HEK293 (cell line): Measurements from ENCODE around the gene KCNJ9.

Experiments
- CTCF ChIA-PET: fragments of 350-600 bp; formaldehyde crosslinking; extraction: SDS; loops from one replicate; lab custom pipeline; 2021; ENCODE audit warnings: antibody characterized with exemption; lab: Yijun Ruan, JAX
- POLR2A ChIA-PET: fragments of 300-600 bp; formaldehyde crosslinking; extraction: SDS; loops from one replicate; lab custom pipeline; 2020; ENCODE audit warnings: antibody characterized with exemption, inconsistent platforms; lab: Yijun Ruan, JAX
- H3K27ac ChIP-seq: fragments of 200-500 bp; sonication (Bioruptor generic); 2 replicates; pipeline ENCODE4 v1.5.1; 2014; ENCODE audit warnings: low read depth, low read length, control low read depth, inconsistent platforms; ENCODE audit errors: extremely low read depth
- H3K36me3 ChIP-seq, 2 experiments: fragments of 200-500 bp in 1 of 2; sonication (Bioruptor generic) in 1 of 2; 1 replicate in 1 of 2; 2 replicates in 1 of 2; pipeline ENCODE4 v1.5.1; 2014 to 2017; ENCODE audit warnings: inconsistent platforms in 2 of 2, low read length in 2 of 2; ENCODE audit not compliant: control insufficient read depth in 2 of 2, insufficient read depth in 1 of 2
- H3K4me1 ChIP-seq: fragments of 200-500 bp; sonication (Bioruptor generic); 2 replicates; pipeline ENCODE4 v1.5.1; 2014; ENCODE audit warnings: mild to moderate bottlenecking, low read length, inconsistent platforms; ENCODE audit not compliant: control insufficient read depth, insufficient read depth
- H3K4me3 ChIP-seq: 2 replicates; pipeline ENCODE4 v1.5.1; 2011; ENCODE audit warnings: low read depth, mild to moderate bottlenecking, control low read depth, low read length, moderate library complexity
- H3K9me3 ChIP-seq: fragments of 200-500 bp; sonication (Bioruptor generic); 2 replicates; pipeline ENCODE4 v1.5.1; 2014; ENCODE audit warnings: low read depth, low read length, inconsistent platforms; ENCODE audit not compliant: control insufficient read depth, insufficient read depth
- OSR2 ChIP-seq: fragments of 450-650 bp; formaldehyde crosslinking; IDR thresholded peaks from 2 replicates; pipeline ENCODE4 v1.5.1; 2016; ENCODE audit warnings: missing biosample characterization, missing genetic modification characterization
- PRDM10 ChIP-seq: fragments of 450-650 bp; formaldehyde crosslinking; IDR thresholded peaks from 2 replicates; pipeline ENCODE4 v1.5.1; 2016; ENCODE audit warnings: missing biosample characterization, missing genetic modification characterization
- SP7 ChIP-seq: fragments of 450-650 bp; formaldehyde crosslinking; IDR thresholded peaks from 2 replicates; pipeline ENCODE4 v1.5.1; 2016; ENCODE audit warnings: missing biosample characterization, missing genetic modification characterization
- ZBTB26 ChIP-seq: fragments of 450-650 bp; formaldehyde crosslinking; optimal IDR thresholded peaks from 2 replicates; pipeline ENCODE3; 2016; ENCODE audit warnings: missing biosample characterization, mild to moderate bottlenecking, missing genetic modification characterization
- ZBTB48 ChIP-seq: fragments of 450-650 bp; formaldehyde crosslinking; IDR thresholded peaks from 2 replicates; pipeline ENCODE4 v1.5.1; 2016; ENCODE audit warnings: missing biosample characterization, missing genetic modification characterization
- ZFP3 ChIP-seq: fragments of 450-650 bp; formaldehyde crosslinking; IDR thresholded peaks from 2 replicates; pipeline ENCODE4 v1.5.1; 2016; ENCODE audit warnings: low read depth, missing biosample characterization, missing genetic modification characterization
- ZNF155 ChIP-seq: fragments of 450-650 bp; formaldehyde crosslinking; IDR thresholded peaks from 2 replicates; pipeline ENCODE4 v1.5.1; 2016; ENCODE audit warnings: missing biosample characterization, missing genetic modification characterization
- ZNF157 ChIP-seq: fragments of 450-650 bp; formaldehyde crosslinking; IDR thresholded peaks from 2 replicates; pipeline ENCODE4 v1.5.1; 2016; ENCODE audit warnings: missing biosample characterization, missing genetic modification characterization
- ZNF174 ChIP-seq: fragments of 450-650 bp; formaldehyde crosslinking; IDR thresholded peaks from 2 replicates; pipeline ENCODE4 v1.5.0; 2017; ENCODE audit warnings: missing biosample characterization, mild to moderate bottlenecking, missing genetic modification characterization
- ZNF214 ChIP-seq: fragments of 450-650 bp; formaldehyde crosslinking; IDR thresholded peaks from 2 replicates; pipeline ENCODE4 v1.5.1; 2017; ENCODE audit warnings: missing biosample characterization, mild to moderate bottlenecking, missing genetic modification characterization, borderline replicate concordance
- ZNF341 ChIP-seq: fragments of 450-650 bp; formaldehyde crosslinking; IDR thresholded peaks from 2 replicates; pipeline ENCODE4; 2016; ENCODE audit warnings: low read depth, missing biosample characterization, missing genetic modification characterization
- ZNF398 ChIP-seq: fragments of 450-650 bp; formaldehyde crosslinking; IDR thresholded peaks from 2 replicates; pipeline ENCODE4 v1.5.1; 2017; ENCODE audit warnings: missing biosample characterization, missing genetic modification characterization
- ZNF626 ChIP-seq: fragments of 450-650 bp; sonication (Bioruptor Pico); formaldehyde crosslinking; IDR thresholded peaks from 2 replicates; pipeline ENCODE4 v1.5.1; 2018; ENCODE audit warnings: missing biosample characterization, missing genetic modification characterization, inconsistent platforms
- ZNF629 ChIP-seq: fragments of 450-650 bp; formaldehyde crosslinking; IDR thresholded peaks from 2 replicates; pipeline ENCODE4 v1.5.1; 2017; ENCODE audit warnings: missing biosample characterization, missing genetic modification characterization
- ZSCAN23 ChIP-seq: fragments of 450-650 bp; formaldehyde crosslinking; IDR thresholded peaks from 2 replicates; pipeline ENCODE4 v1.5.1; 2016; ENCODE audit warnings: missing biosample characterization, missing genetic modification characterization

Gene KCNJ9

GRCh38 chr1:160078512-160079195, 2.7 kb upstream of the KCNJ9 start (continued):
- no peak for TF ChIP-seq PRDM10
- no peak for TF ChIP-seq ZSCAN23 (tag by site-specific recombination)
- no peak for TF ChIP-seq ZNF157
- TF ChIP-seq ZNF341, result no peak
- no peak for TF ChIP-seq ZNF626 (tag by site-specific recombination)
- TF ChIP-seq ZNF155, result no peak

GRCh38 chr1:160079448-160079847, 1.9 kb upstream of the KCNJ9 start:
- no peak overlapping the region for H3K27ac ChIP-seq
- no peaks in the 10 kb centered on the region for H3K4me1 ChIP-seq
- H3K4me3 ChIP-seq, result no peak overlapping the region
- TF ChIP-seq ZBTB26 (tag by site-specific recombination) (no peak), SP7 (tag by site-specific recombination) (no peak), ZNF174 (tag by site-specific recombination) (no peak), ZBTB48 (tag by site-specific recombination) (no peak), ZFP3 (tag by site-specific recombination) (no peak)
- no peaks in the 10 kb centered on the region for H3K36me3 ChIP-seq
- H3K9me3 ChIP-seq, result no peaks in the 10 kb centered on the region
- ChIA-PET POLR2A (no interaction called here), CTCF (interaction anchor here (0.6 to 16.5 kb wide), 28 partner anchors 8 to 918 kb away, joined by 3 to 541 read pairs (median 4); partner anchors contain the start of genes IGSF8 and PIGM)

- H3K27ac ChIP-seq, result no peak overlapping the region
- H3K9me3 ChIP-seq, result no peaks in the 10 kb centered on the region
- H3K4me1 ChIP-seq, result no peaks in the 10 kb centered on the region
- ChIA-PET POLR2A (no interaction called here), CTCF (interaction anchor here (0.6 to 16.5 kb wide), 5 partner anchors 9 to 218 kb away, joined by 3 to 541 read pairs (median 4); partner anchors contain the start of gene VSIG8)
- H3K4me3 ChIP-seq, result no peak overlapping the region
- TF ChIP-seq ZNF398, result no peak
- TF ChIP-seq ZNF214 (tag by site-specific recombination), result no peak
- TF ChIP-seq OSR2 (tag by site-specific recombination), result 0 out of 2 replicates have a peak, but pooled peaks have one; percentile 20
- TF ChIP-seq ZNF629 (tag by site-specific recombination), result no peak
- 0 out of 2 replicates have a peak, but pooled peaks have one; percentile 10 for TF ChIP-seq PRDM10
- no peaks in the 10 kb centered on the region for H3K36me3 ChIP-seq
These were observed 797 bp upstream of the KCNJ9 start for GRCh38 chr1:160080381-160081100.
